ENCODE data around the gene CCDC85C. TPM values are rescaled to one million over a fixed set of nuclear protein-coding genes. Genes with fewer than 3 reads are reported as not detected.

CCDC85C gene
- total RNA-seq, 1 donor from 2014 or later, result 7.0 TPM

- no peaks in the 10 kb centered on the region for H3K27me3 Mint-ChIP-seq (ENCODE audit: low read depth)
- DNase-seq (ENCODE audit: low spot score), result no peak
- no peak for TF ChIP-seq CTCF (IDR thresholded peaks at IDR 0.05)
- H3K36me3 Mint-ChIP-seq (ENCODE audit: low read depth), result no peaks in the 10 kb centered on the region
- H3K9me3 Mint-ChIP-seq (ENCODE audit: low read depth), result no peaks in the 10 kb centered on the region
- H3K27ac Mint-ChIP-seq (ENCODE audit: unreplicated experiment), result no peak overlapping the region
- H3K4me3 Mint-ChIP-seq (ENCODE audit: unreplicated experiment), result no peak overlapping the region
- peaks cover 17% of the 10 kb centered on the region for H3K4me1 Mint-ChIP-seq (ENCODE audit: low read depth)
These were observed 4.6 kb upstream of the CCDC85C start for GRCh38 chr14:99608591-99608990.

GRCh38 chr14:99606359-99606758 is 2.4 kb upstream of the CCDC85C start:
- no peaks in the 10 kb centered on the region for H3K27me3 Mint-ChIP-seq (ENCODE audit: low read depth)
- peaks cover 20% of the 10 kb centered on the region for H3K4me1 Mint-ChIP-seq (ENCODE audit: low read depth)
- no peaks in the 10 kb centered on the region for H3K9me3 Mint-ChIP-seq (ENCODE audit: low read depth)
- H3K4me3 Mint-ChIP-seq (ENCODE audit: unreplicated experiment), result no peak overlapping the region
- no peaks in the 10 kb centered on the region for H3K36me3 Mint-ChIP-seq (ENCODE audit: low read depth)
- no peak for DNase-seq (ENCODE audit: low spot score)
- no peak for TF ChIP-seq CTCF (IDR thresholded peaks at IDR 0.05)
- no peak overlapping the region for H3K27ac Mint-ChIP-seq (ENCODE audit: unreplicated experiment)

GRCh38 chr14:99605299-99605961 is 1.4 kb upstream of the CCDC85C start:
- no peak for TF ChIP-seq CTCF (IDR thresholded peaks at IDR 0.05)
- H3K27ac Mint-ChIP-seq (ENCODE audit: unreplicated experiment), result peak overlapping the region; percentile 93
- peaks cover 24% of the 10 kb centered on the region for H3K4me1 Mint-ChIP-seq (ENCODE audit: low read depth)
- H3K9me3 Mint-ChIP-seq (ENCODE audit: low read depth), result no peaks in the 10 kb centered on the region
- no peaks in the 10 kb centered on the region for H3K36me3 Mint-ChIP-seq (ENCODE audit: low read depth)
- peak overlapping the region; percentile 77 for H3K4me3 Mint-ChIP-seq (ENCODE audit: unreplicated experiment)
- no peaks in the 10 kb centered on the region for H3K27me3 Mint-ChIP-seq (ENCODE audit: low read depth)
- no peak for DNase-seq (ENCODE audit: low spot score)

- no peak for TF ChIP-seq CTCF (IDR thresholded peaks at IDR 0.05)
- peaks cover 24% of the 10 kb centered on the region for H3K4me1 Mint-ChIP-seq (ENCODE audit: low read depth)
- no peaks in the 10 kb centered on the region for H3K9me3 Mint-ChIP-seq (ENCODE audit: low read depth)
- peak overlapping the region; percentile 79 for H3K27ac Mint-ChIP-seq (ENCODE audit: unreplicated experiment)
- H3K4me3 Mint-ChIP-seq (ENCODE audit: unreplicated experiment), result peak overlapping the region; percentile 77
- DNase-seq (ENCODE audit: low spot score), result no peak
- no peaks in the 10 kb centered on the region for H3K27me3 Mint-ChIP-seq (ENCODE audit: low read depth)
- no peaks in the 10 kb centered on the region for H3K36me3 Mint-ChIP-seq (ENCODE audit: low read depth)
These were observed 825 bp upstream of the CCDC85C start for GRCh38 chr14:99604766-99605298.

- H3K4me1 Mint-ChIP-seq (ENCODE audit: low read depth), result peaks cover 24% of the 10 kb centered on the region
- H3K27ac Mint-ChIP-seq (ENCODE audit: unreplicated experiment), result peak overlapping the region; percentile 79
- H3K36me3 Mint-ChIP-seq (ENCODE audit: low read depth), result no peaks in the 10 kb centered on the region
- H3K27me3 Mint-ChIP-seq (ENCODE audit: low read depth), result no peaks in the 10 kb centered on the region
- no peaks in the 10 kb centered on the region for H3K9me3 Mint-ChIP-seq (ENCODE audit: low read depth)
- no peak for TF ChIP-seq CTCF (IDR thresholded peaks at IDR 0.05)
- DNase-seq (ENCODE audit: low spot score), result peak; percentile 98
- peak overlapping the region; percentile 77 for H3K4me3 Mint-ChIP-seq (ENCODE audit: unreplicated experiment)
These were observed 315 bp upstream of the CCDC85C start for GRCh38 chr14:99604278-99604765.

Measured in chondrocyte (in vitro differentiated cells).